GM19328 (cell line): ENCODE results near the gene CPEB3.
"Not testable (repeated sequence)": the region's sequence is repeated elsewhere in the genome, so short reads cannot be mapped to it uniquely, and the experiment has no call there.

ENCODE experiments used
- ATAC-seq: cut with Tn5 transposase; IDR thresholded peaks from one replicate; pipeline ENCODE4 v1.9.1; 2021; ENCODE audit warnings: mild to moderate bottlenecking, moderate library complexity; ENCODE audit not compliant: unreplicated experiment

Gene CPEB3

GRCh38 chr10:92290837-92291615, at the start of gene CPEB3, which contains the start of gene MARCHF5:
CPEB3 (minus strand) TSS chr10:92291078; CDS start chr10:92240350, 50,728 bp downstream.
MARCHF5 (plus strand) TSS chr10:92291167; CDS start chr10:92291495, 328 bp downstream.
- peak; percentile 99 for ATAC-seq

GRCh38 chr10:92329927-92330326, 39.0 kb upstream of the CPEB3 start:
- not testable (repeated sequence) for ATAC-seq

GRCh38 chr10:92328993-92329392, 38.1 kb upstream of the CPEB3 start:
- ATAC-seq = no peak

GRCh38 chr10:92327445-92328433, 36.9 kb upstream of the CPEB3 start:
- ATAC-seq = no peak

GRCh38 chr10:92323079-92323478, 32.2 kb upstream of the CPEB3 start:
- no peak for ATAC-seq

- ATAC-seq = no peak
Measured at GRCh38 chr10:92316610-92317009, 25.7 kb upstream of the CPEB3 start.

- no peak for ATAC-seq
Measured at GRCh38 chr10:92313750-92314149, 22.9 kb upstream of the CPEB3 start.

- no peak for ATAC-seq
Measured at GRCh38 chr10:92309272-92309671, 18.4 kb upstream of the CPEB3 start.

GRCh38 chr10:92305133-92306072, 14.5 kb upstream of the CPEB3 start:
- ATAC-seq = no peak

GRCh38 chr10:92304061-92304460, 13.2 kb upstream of the CPEB3 start:
- no peak for ATAC-seq

GRCh38 chr10:92303096-92303495, 12.2 kb upstream of the CPEB3 start:
- no peak for ATAC-seq

GRCh38 chr10:92298487-92298886, 7.6 kb upstream of the CPEB3 start:
- ATAC-seq = no peak

- no peak for ATAC-seq
Measured at GRCh38 chr10:92291921-92292845, 1.3 kb upstream of the CPEB3 start.

GRCh38 chr10:92291616-92291865, 663 bp upstream of the CPEB3 start:
- ATAC-seq = no peak

GRCh38 chr10:92290076-92290836, 622 bp downstream of the CPEB3 start:
- no peak for ATAC-seq

- no peak for ATAC-seq
Measured at GRCh38 chr10:92284112-92284704, 6.7 kb downstream of the CPEB3 start.

- ATAC-seq = no peak
Measured at GRCh38 chr10:92278996-92279696, 11.7 kb downstream of the CPEB3 start.

GRCh38 chr10:92274071-92274470, 16.8 kb downstream of the CPEB3 start:
- ATAC-seq = no peak
